ENCODE measurements around the gene RUNX1.
"Not testable (repeated sequence)": the region's sequence is repeated elsewhere in the genome, so short reads cannot be mapped to it uniquely, and the experiment has no call there.

The RUNX1 gene

GRCh38 chr21:34969423-34970166, 79.5 kb downstream of the RUNX1 start:
- no peak for DNase-seq (ENCODE audit: low read depth)

GRCh38 chr21:34968414-34969333, 80.4 kb downstream of the RUNX1 start:
- DNase-seq (ENCODE audit: low read depth): no peak

GRCh38 chr21:34967509-34968289, 81.4 kb downstream of the RUNX1 start:
- no peak for DNase-seq (ENCODE audit: low read depth)

GRCh38 chr21:34966881-34967280, 82.2 kb downstream of the RUNX1 start:
- not testable (repeated sequence) for DNase-seq (ENCODE audit: low read depth)

GRCh38 chr21:34965200-34966174, 83.6 kb downstream of the RUNX1 start:
- DNase-seq (ENCODE audit: low read depth): no peak

- DNase-seq (ENCODE audit: low read depth): no peak
Measured at GRCh38 chr21:34962586-34963222, 86.4 kb downstream of the RUNX1 start.

- DNase-seq (ENCODE audit: low read depth): no peak
Measured at GRCh38 chr21:34962136-34962535, 87.0 kb downstream of the RUNX1 start.

GRCh38 chr21:34960687-34961086, 88.4 kb downstream of the RUNX1 start:
- no peak for DNase-seq (ENCODE audit: low read depth)

- DNase-seq (ENCODE audit: low read depth): no peak
Measured at GRCh38 chr21:34959607-34960006, 89.5 kb downstream of the RUNX1 start.

- DNase-seq (ENCODE audit: low read depth): no peak
Measured at GRCh38 chr21:34958040-34958439, 91.1 kb downstream of the RUNX1 start.

- no peak for DNase-seq (ENCODE audit: low read depth)
Measured at GRCh38 chr21:34956416-34957316, 92.4 kb downstream of the RUNX1 start.

- no peak for DNase-seq (ENCODE audit: low read depth)
Measured at GRCh38 chr21:34953950-34954349, 95.2 kb downstream of the RUNX1 start.

- no peak for DNase-seq (ENCODE audit: low read depth)
Measured at GRCh38 chr21:34952701-34953100, 96.4 kb downstream of the RUNX1 start.

GRCh38 chr21:34951868-34952267, 97.2 kb downstream of the RUNX1 start:
- DNase-seq (ENCODE audit: low read depth): not testable (repeated sequence)

GRCh38 chr21:34950980-34951379, 98.1 kb downstream of the RUNX1 start:
- DNase-seq (ENCODE audit: low read depth): no peak

- no peak for DNase-seq (ENCODE audit: low read depth)
Measured at GRCh38 chr21:34949499-34949898, 99.6 kb downstream of the RUNX1 start.

GRCh38 chr21:34949030-34949429, 100.1 kb downstream of the RUNX1 start:
- DNase-seq (ENCODE audit: low read depth): no peak

GRCh38 chr21:34948157-34948556, 100.9 kb downstream of the RUNX1 start:
- DNase-seq (ENCODE audit: low read depth): no peak

- DNase-seq (ENCODE audit: low read depth): no peak
Measured at GRCh38 chr21:34946916-34947534, 102.1 kb downstream of the RUNX1 start.
